DOHH2 (cell line): ENCODE measurements around the gene FAM81A.

ENCODE experiments used
- H3F3A ChIP-seq: fragments of 200-600 bp; sonication (generic), shearing (Covaris generic); 2 replicates; pipeline ENCODE4 v1.6.0; 2016; ENCODE audit warnings: antibody characterized with exemption, mild to moderate bottlenecking; ENCODE audit not compliant: control insufficient read depth, insufficient read depth
- H3K27ac ChIP-seq: fragments of 200-600 bp; sonication (generic); 2 replicates; pipeline ENCODE4 v1.5.1; 2014; ENCODE audit warnings: low read depth, mild to moderate bottlenecking, low read length, moderate library complexity
- H3K27me3 ChIP-seq: fragments of 200-600 bp; sonication (generic); 2 replicates; pipeline ENCODE4 v1.6.1; 2014; ENCODE audit warnings: mild to moderate bottlenecking, low read length, mixed read lengths; ENCODE audit not compliant: control insufficient read depth
- H3K36me3 ChIP-seq: fragments of 200-600 bp; sonication (generic); 2 replicates; pipeline ENCODE4 v1.6.1; 2014; ENCODE audit warnings: mild to moderate bottlenecking, low read length, moderate library complexity, mixed read lengths; ENCODE audit not compliant: control insufficient read depth
- H3K4me1 ChIP-seq: fragments of 200-600 bp; sonication (generic); 2 replicates; pipeline ENCODE4 v1.6.1; 2014; ENCODE audit warnings: mild to moderate bottlenecking, low read length, mixed read lengths; ENCODE audit not compliant: control insufficient read depth
- H3K4me2 ChIP-seq: fragments of 200-600 bp; sonication (generic); 2 replicates; pipeline ENCODE4 v1.6.0; 2014; ENCODE audit warnings: mild to moderate bottlenecking, low read length, moderate library complexity
- H3K4me3 ChIP-seq: fragments of 200-600 bp; sonication (generic); 2 replicates; pipeline ENCODE4 v1.5.1; 2014; ENCODE audit warnings: mild to moderate bottlenecking, low read length, mixed read lengths
- H3K79me2 ChIP-seq: fragments of 200-600 bp; sonication (generic); 2 replicates; pipeline ENCODE4 v1.6.1; 2014; ENCODE audit warnings: mild to moderate bottlenecking, low read length, mixed read lengths; ENCODE audit not compliant: control insufficient read depth
- H3K9me2 ChIP-seq: fragments of 200-600 bp; sonication (generic); replicated peaks from 2 replicates; pipeline ENCODE4 v1.6.1; 2014; ENCODE audit warnings: mild to moderate bottlenecking, low read length, mixed read lengths; ENCODE audit not compliant: control insufficient read depth
- H3K9me3 ChIP-seq: fragments of 200-600 bp; sonication (generic); 2 replicates; pipeline ENCODE4 v1.6.1; 2014; ENCODE audit warnings: antibody characterized with exemption, low read length, mixed read lengths; ENCODE audit not compliant: control insufficient read depth, insufficient read depth
- H4K20me1 ChIP-seq: fragments of 200-600 bp; sonication (generic); 2 replicates; pipeline ENCODE4 v1.6.0; 2014; ENCODE audit warnings: low read depth, mild to moderate bottlenecking, antibody characterized with exemption, low read length, moderate library complexity; ENCODE audit not compliant: control insufficient read depth, insufficient read depth
- EZH2phosphoT487 ChIP-seq: fragments of 200-600 bp; sonication (generic); IDR thresholded peaks from 2 replicates; pipeline ENCODE4 v1.6.1; 2017; ENCODE audit warnings: borderline replicate concordance, mild to moderate bottlenecking, antibody characterized with exemption, low read length, moderate library complexity, mixed read lengths
- TF ChIP-seq, protein P1 (sequence below): fragments of 200-600 bp; sonication (generic); IDR thresholded peaks from one replicate; pipeline ENCODE4 v1.5.1; 2014; ENCODE audit warnings: antibody characterized with exemption, mild to moderate bottlenecking, low read depth, low read length; ENCODE audit not compliant: poor library complexity, severe bottlenecking

Gene FAM81A

DNA sequence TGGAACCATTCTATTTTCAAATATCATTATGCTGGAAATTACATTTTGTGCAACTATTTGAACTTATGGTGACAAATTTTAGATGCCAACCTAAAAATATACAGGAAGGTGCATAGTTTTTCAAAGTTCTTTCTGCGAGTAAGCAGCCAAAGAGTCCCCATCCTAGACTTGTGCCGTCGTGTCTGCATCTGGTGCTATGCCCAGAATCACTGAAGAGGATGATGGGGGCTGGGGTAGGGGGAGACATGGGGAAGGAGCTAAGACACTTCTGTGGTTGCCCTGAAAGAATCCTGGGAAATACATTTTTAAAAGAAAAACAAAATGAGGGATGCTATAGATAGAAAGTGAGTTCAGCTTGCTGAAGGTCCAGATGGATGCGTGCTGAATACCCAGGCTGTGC lies 21.2 kb upstream of the FAM81A start:
- Histone ChIP-seq H3K9me2 (no peaks in the 10 kb centered on the region), H3K9me3 (no peaks in the 10 kb centered on the region), H3K79me2 (no peaks in the 10 kb centered on the region), H3K4me1 (peaks cover 67% of the 10 kb centered on the region), H3K27ac (no peak overlapping the region), H4K20me1 (no peaks in the 10 kb centered on the region), H3K27me3 (no peaks in the 10 kb centered on the region), H3F3A (peaks cover 20% of the 10 kb centered on the region), H3K36me3 (no peaks in the 10 kb centered on the region), H3K4me3 (no peak overlapping the region), H3K4me2 (no peak overlapping the region)
- TF ChIP-seq, protein P1, sequence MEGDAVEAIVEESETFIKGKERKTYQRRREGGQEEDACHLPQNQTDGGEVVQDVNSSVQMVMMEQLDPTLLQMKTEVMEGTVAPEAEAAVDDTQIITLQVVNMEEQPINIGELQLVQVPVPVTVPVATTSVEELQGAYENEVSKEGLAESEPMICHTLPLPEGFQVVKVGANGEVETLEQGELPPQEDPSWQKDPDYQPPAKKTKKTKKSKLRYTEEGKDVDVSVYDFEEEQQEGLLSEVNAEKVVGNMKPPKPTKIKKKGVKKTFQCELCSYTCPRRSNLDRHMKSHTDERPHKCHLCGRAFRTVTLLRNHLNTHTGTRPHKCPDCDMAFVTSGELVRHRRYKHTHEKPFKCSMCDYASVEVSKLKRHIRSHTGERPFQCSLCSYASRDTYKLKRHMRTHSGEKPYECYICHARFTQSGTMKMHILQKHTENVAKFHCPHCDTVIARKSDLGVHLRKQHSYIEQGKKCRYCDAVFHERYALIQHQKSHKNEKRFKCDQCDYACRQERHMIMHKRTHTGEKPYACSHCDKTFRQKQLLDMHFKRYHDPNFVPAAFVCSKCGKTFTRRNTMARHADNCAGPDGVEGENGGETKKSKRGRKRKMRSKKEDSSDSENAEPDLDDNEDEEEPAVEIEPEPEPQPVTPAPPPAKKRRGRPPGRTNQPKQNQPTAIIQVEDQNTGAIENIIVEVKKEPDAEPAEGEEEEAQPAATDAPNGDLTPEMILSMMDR: no peak
- TF ChIP-seq EZH2phosphoT487: no peak

DNA sequence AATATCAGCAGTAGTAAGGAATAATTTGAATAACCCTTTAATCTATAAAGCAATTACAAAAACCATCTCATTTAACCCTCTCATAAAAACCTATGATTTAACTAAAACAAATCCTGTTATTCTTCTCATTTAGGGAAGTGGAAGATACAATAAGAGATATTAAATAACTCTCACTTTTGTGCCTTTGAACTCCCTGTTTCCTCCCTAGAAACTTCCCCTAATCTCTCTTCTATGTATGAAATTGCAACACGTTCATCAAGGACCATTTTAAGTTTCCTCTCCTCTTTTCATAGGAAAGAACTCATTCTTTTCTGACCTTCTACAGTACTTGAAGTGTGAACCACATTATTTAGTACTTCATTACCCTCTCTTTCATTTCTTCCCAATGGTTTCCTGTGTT lies 18.8 kb upstream of the FAM81A start:
- Histone ChIP-seq H3K79me2 (no peaks in the 10 kb centered on the region), H3K27me3 (no peaks in the 10 kb centered on the region), H3F3A (peaks cover 7% of the 10 kb centered on the region; the same call in 1 of the 2 replicates), H3K9me3 (no peaks in the 10 kb centered on the region), H4K20me1 (no peaks in the 10 kb centered on the region), H3K36me3 (no peaks in the 10 kb centered on the region), H3K4me2 (no peak overlapping the region), H3K9me2 (no peaks in the 10 kb centered on the region), H3K4me3 (no peak overlapping the region), H3K4me1 (peaks cover 46% of the 10 kb centered on the region), H3K27ac (no peak overlapping the region)
- TF ChIP-seq, protein P1: no peak
- TF ChIP-seq EZH2phosphoT487: no peak

DNA sequence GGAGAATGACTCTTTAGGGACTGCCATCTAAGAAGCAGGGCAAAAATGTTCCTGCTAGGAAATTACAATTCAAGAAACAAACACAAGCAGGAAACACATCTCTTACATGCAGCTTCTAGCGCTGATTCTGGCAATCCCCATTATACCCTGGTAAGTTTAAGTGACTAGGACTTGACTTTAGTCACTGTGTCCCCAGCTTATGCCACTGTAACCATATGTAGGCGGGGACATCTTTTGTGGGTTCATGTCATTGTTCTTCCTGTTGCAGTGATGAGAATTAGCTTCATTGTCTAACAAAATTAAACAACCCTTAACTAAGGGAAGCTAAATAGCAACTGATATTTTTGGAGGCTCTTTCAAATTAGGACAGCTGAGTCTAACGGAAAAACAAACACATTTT lies 17.9 kb upstream of the FAM81A start:
- H3F3A ChIP-seq: peaks cover 6% of the 10 kb centered on the region; the same call in 1 of the 2 replicates
- H3K9me2 ChIP-seq: no peaks in the 10 kb centered on the region
- peaks cover 50% of the 10 kb centered on the region for H3K4me1 ChIP-seq
- H3K4me3 ChIP-seq: no peak overlapping the region
- H3K36me3 ChIP-seq: no peaks in the 10 kb centered on the region
- no peak for TF ChIP-seq EZH2phosphoT487
- TF ChIP-seq, protein P1: no peak
- H3K9me3 ChIP-seq: no peaks in the 10 kb centered on the region
- H3K79me2 ChIP-seq: no peaks in the 10 kb centered on the region
- H3K4me2 ChIP-seq: no peak overlapping the region
- H3K27ac ChIP-seq: no peak overlapping the region
- H3K27me3 ChIP-seq: no peaks in the 10 kb centered on the region
- no peaks in the 10 kb centered on the region for H4K20me1 ChIP-seq
